ENCODE results near the gene TTLL8.

- TF ChIP-seq CTCF (IDR thresholded peaks at IDR 0.05) (no peak), POLR2A (IDR thresholded peaks at IDR 0.05) (no peak)
Measured at GRCh38 chr22:50031189-50032091, 26.7 kb downstream of the TTLL8 start.
